Measurements from ENCODE around the gene PRKG1. TPM values are rescaled to one million over a fixed set of nuclear protein-coding genes. Genes with fewer than 3 reads are reported as not detected.
A peak's percentile ranks its signal among the peaks of the same experiment; 100 is the strongest.

PRKG1 gene
- total and polyA plus RNA-seq, 2 of the 8 experiments (the other 6 are each of a cell fraction or from before 2014, with no cell fraction given) = 4.2 to 15.2 TPM

DNA sequence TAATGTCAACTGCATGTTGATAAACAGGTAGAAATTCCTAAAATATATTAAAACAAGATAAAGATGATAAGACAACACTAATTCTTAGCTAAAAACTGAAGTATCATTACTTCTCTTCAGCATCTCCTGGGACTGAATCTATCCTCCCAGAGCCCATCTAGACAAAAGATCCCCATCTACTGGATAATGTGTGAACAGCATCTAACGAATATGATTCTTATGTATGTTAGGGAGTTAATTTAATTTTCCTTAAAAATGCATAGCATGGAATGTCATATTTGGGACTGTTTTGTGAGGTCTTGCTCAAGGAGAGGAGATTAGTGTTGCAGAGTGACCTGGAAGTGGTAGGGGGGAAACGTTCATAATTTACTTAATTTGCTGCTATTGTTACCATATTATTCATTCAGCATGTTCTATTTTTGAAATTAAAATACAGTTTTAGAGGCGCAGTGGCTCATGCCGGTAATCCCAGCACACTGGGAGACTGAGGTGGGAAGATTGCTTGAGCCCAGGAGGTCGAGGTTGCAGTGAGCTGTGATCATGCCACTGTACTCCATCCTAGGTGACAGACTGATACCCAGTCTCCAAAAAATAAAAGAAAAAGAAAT is 930.2 kb downstream of the PRKG1 start:
- H3K4me3 ChIP-seq (ENCODE audit: extremely low read depth in 1 of 4, insufficient read depth in 2 of 4, low read depth in 3 of 4, low read length in 4 of 4) = no peak overlapping the region
- no peak overlapping the region for H3K23ac ChIP-seq (ENCODE audit: insufficient read length)
- no peaks in the 10 kb centered on the region for H3K27me3 ChIP-seq (replicated peaks in 1 of 4; ENCODE audit: control insufficient read depth in 3 of 4, extremely low read depth in 1 of 4, insufficient read depth in 3 of 4, low read length in 3 of 4)
- H3K23me2 ChIP-seq (ENCODE audit: low read depth, low read length) = no peaks in the 10 kb centered on the region
- H4K91ac ChIP-seq (replicated peaks; ENCODE audit: insufficient read length, low read length) = no peak overlapping the region
- DNase-seq (ENCODE audit: low read depth in 1 of 2, low spot score in 2 of 2) (no peak), FAIRE-seq (peak; percentile 66)
- no peaks in the 10 kb centered on the region for H3K79me2 ChIP-seq (ENCODE audit: control insufficient read depth in 1 of 2, insufficient read depth in 2 of 2, low read length in 2 of 2)
- ChIA-PET CTCF (ENCODE audit: partially characterized antibody) (interaction anchor here (0.5 to 3.5 kb wide), 34 partner anchors 9 to 997 kb away, joined by 3 to 39 read pairs (median 3); no protein-coding TSS in a partner anchor), POLR2A (ENCODE audit: partially characterized antibody) (interaction anchor here (1.4 to 1.5 kb wide), 3 partner anchors 18 to 27 kb away, joined by 3 to 4 read pairs (median 3); no protein-coding TSS in a partner anchor)
- no peak overlapping the region for H2BK15ac ChIP-seq (ENCODE audit: low read length)
- H2BK120ac ChIP-seq (replicated peaks; ENCODE audit: low read depth, low read length) = no peak overlapping the region
- H3K79me1 ChIP-seq (ENCODE audit: low read depth, low read length) = no peaks in the 10 kb centered on the region
- no peak overlapping the region for H3K56ac ChIP-seq (replicated peaks; ENCODE audit: insufficient read length, low read depth, low read length)
- H3K4me1 ChIP-seq (replicated peaks in 1 of 4; ENCODE audit: control insufficient read depth in 3 of 4, insufficient read depth in 4 of 4, low read length in 3 of 4) = no peaks in the 10 kb centered on the region
- H2BK5ac ChIP-seq (ENCODE audit: low read depth, low read length) = no peak overlapping the region
- H4K5ac ChIP-seq (ENCODE audit: insufficient read length, low read depth, low read length) = no peak overlapping the region
- H3K4ac ChIP-seq (replicated peaks; ENCODE audit: insufficient read length, low read depth, low read length) = no peak overlapping the region
- no peak overlapping the region for H3K4me2 ChIP-seq (ENCODE audit: insufficient read depth in 1 of 2, low read depth in 2 of 2, low read length in 2 of 2)
- peaks cover 0 to 6% of the 10 kb centered on the region in 2 experiments; a peak in 1 of 4 replicates for H3K9me3 ChIP-seq (ENCODE audit: insufficient read depth in 2 of 2, low read depth in 1 of 2, low read length in 1 of 2)
- no peak overlapping the region for H3K9ac ChIP-seq (replicated peaks in 1 of 4; ENCODE audit: extremely low read depth in 1 of 4, low read depth in 3 of 4, low read length in 3 of 4)
- no peaks in the 10 kb centered on the region for H3K36me3 ChIP-seq (ENCODE audit: control insufficient read depth in 2 of 4, insufficient read depth in 4 of 4, low read length in 3 of 4)
- 53% methylated on average over 5 of the region's 5 CpGs; no CpG with 5 or more reads in 1 of the 2 experiments for WGBS, 2 experiments (ENCODE audit: extremely low coverage in 1 of 2, insufficient coverage in 1 of 2, insufficient read length in 1 of 2, insufficient replicate concordance in 2 of 2, low coverage in 1 of 2, low lambda C conversion rate in 2 of 2, missing lambda C conversion rate in 1 of 2)
- H4K20me1 ChIP-seq (replicated peaks in 1 of 2; ENCODE audit: control insufficient read depth in 1 of 2, insufficient read depth in 2 of 2, low read length in 2 of 2) = no peaks in the 10 kb centered on the region
- H2AFZ ChIP-seq (ENCODE audit: low read length) = no peak overlapping the region
- no peak overlapping the region for H2BK20ac ChIP-seq (ENCODE audit: low read length)
- H3K14ac ChIP-seq (ENCODE audit: insufficient read length) = no peak overlapping the region
- H4K8ac ChIP-seq (ENCODE audit: extremely low read depth, insufficient read depth, low read length) = no peak overlapping the region
- H3K27ac ChIP-seq (ENCODE audit: low read depth, low read length) = no peak overlapping the region
- peak; percentile 71 to 79 for TF ChIP-seq RAD21 (IDR thresholded peaks at IDR 0.05 in 1 of 2, conservative IDR thresholded peaks at IDR 0.05 in 1 of 2; ENCODE audit: low read depth in 2 of 2, low read length in 2 of 2)
- TF ChIP-seq, protein P1, sequence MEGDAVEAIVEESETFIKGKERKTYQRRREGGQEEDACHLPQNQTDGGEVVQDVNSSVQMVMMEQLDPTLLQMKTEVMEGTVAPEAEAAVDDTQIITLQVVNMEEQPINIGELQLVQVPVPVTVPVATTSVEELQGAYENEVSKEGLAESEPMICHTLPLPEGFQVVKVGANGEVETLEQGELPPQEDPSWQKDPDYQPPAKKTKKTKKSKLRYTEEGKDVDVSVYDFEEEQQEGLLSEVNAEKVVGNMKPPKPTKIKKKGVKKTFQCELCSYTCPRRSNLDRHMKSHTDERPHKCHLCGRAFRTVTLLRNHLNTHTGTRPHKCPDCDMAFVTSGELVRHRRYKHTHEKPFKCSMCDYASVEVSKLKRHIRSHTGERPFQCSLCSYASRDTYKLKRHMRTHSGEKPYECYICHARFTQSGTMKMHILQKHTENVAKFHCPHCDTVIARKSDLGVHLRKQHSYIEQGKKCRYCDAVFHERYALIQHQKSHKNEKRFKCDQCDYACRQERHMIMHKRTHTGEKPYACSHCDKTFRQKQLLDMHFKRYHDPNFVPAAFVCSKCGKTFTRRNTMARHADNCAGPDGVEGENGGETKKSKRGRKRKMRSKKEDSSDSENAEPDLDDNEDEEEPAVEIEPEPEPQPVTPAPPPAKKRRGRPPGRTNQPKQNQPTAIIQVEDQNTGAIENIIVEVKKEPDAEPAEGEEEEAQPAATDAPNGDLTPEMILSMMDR (IDR thresholded peaks at IDR 0.05; ENCODE audit: control extremely low read depth in 1 of 3, insufficient read depth in 1 of 3, low read depth in 1 of 3, low read length in 3 of 3) = peak in 2 of 3 experiments; percentile 20 to 60; a peak in 2 of 4 replicates
- no peak for TF ChIP-seq BRCA1 (IDR thresholded peaks at IDR 0.05; ENCODE audit: low read depth, low read length)
- no peak overlapping the region for H2BK12ac ChIP-seq (ENCODE audit: low read depth, low read length)
- no peak overlapping the region for H3K18ac ChIP-seq (ENCODE audit: extremely low read depth, low read length)
- no peak overlapping the region for H2AK5ac ChIP-seq (ENCODE audit: low read depth, low read length)

All from H1 (cell line).